SK-N-SH (cell line): Measurements from ENCODE around the gene BCL2L13. TPM values are rescaled to one million over a fixed set of nuclear protein-coding genes. Genes with fewer than 3 reads are reported as not detected.

Source experiments
- CTCF ChIA-PET: fragments of 300-600, 350-600 bp; formaldehyde crosslinking; extraction: SDS; loops from one replicate; lab custom pipeline; 2021; lab: Yijun Ruan, JAX
- POLR2A ChIA-PET: fragments of 350-600 bp; sonication (Branson Sonifier 250); formaldehyde crosslinking; extraction: SDS; loops from one replicate; lab custom pipeline; 2020; ENCODE audit warnings: antibody characterized with exemption, inconsistent platforms; lab: Yijun Ruan, JAX
- DNase-seq: peaks from one replicate; pipeline ENCODE4 v3.0.0; 2012
- H2AFZ ChIP-seq: fragments of 200-600 bp; sonication (generic); 2 replicates; pipeline ENCODE4 v1.8.1; 2016; ENCODE audit warnings: antibody characterized with exemption, mild to moderate bottlenecking, low read depth
- H3F3A ChIP-seq: fragments of 200-600 bp; sonication (generic); replicated peaks from 2 replicates; pipeline ENCODE3; 2016; ENCODE audit warnings: antibody characterized with exemption, mild to moderate bottlenecking; ENCODE audit not compliant: insufficient read depth
- H3K27ac ChIP-seq, 2 experiments: fragments of 200-500 bp in 1 of 2; fragments of 200-600 bp in 1 of 2; sonication (Bioruptor generic) in 1 of 2; sonication (generic), shearing (Covaris generic) in 1 of 2; 2 replicates each; pipeline versions ENCODE4 v1.5.1 to v1.6.1; 2014 to 2016; ENCODE audit warnings: low read depth in 2 of 2, inconsistent platforms in 1 of 2, low read length in 1 of 2, mild to moderate bottlenecking in 1 of 2, mixed read lengths in 1 of 2
- H3K27me3 ChIP-seq: fragments of 200-600 bp; sonication (generic), shearing (Covaris generic); 2 replicates; pipeline ENCODE4 v1.6.1; 2016; ENCODE audit warnings: mixed run types; ENCODE audit not compliant: insufficient read depth
- H3K36me3 ChIP-seq, 2 experiments: fragments of 200-500 bp in 1 of 2; fragments of 200-600 bp in 1 of 2; sonication (Bioruptor generic) in 1 of 2; sonication (generic) in 1 of 2; replicated peaks in 1 of 2; 2 replicates each; pipeline versions ENCODE3 to v1.5.1; 2014 to 2016; ENCODE audit warnings: low read length in 1 of 2, mild to moderate bottlenecking in 1 of 2; ENCODE audit not compliant: insufficient read depth in 2 of 2, control insufficient read depth in 1 of 2
- H3K4me1 ChIP-seq, 2 experiments: fragments of 200-500 bp in 1 of 2; fragments of 200-600 bp in 1 of 2; sonication (Bioruptor generic) in 1 of 2; sonication (generic), shearing (Covaris generic) in 1 of 2; 2 replicates each; pipeline versions ENCODE4 v1.5.1 to v1.6.1; 2014 to 2016; ENCODE audit warnings: low read depth in 1 of 2, low read length in 1 of 2, mixed run types in 1 of 2; ENCODE audit not compliant: insufficient read depth in 2 of 2, control insufficient read depth in 1 of 2
- H3K4me2 ChIP-seq: fragments of 200-600 bp; sonication (generic), shearing (Covaris generic); 2 replicates; pipeline ENCODE4 v1.6.1; 2017; ENCODE audit warnings: mixed run types
- H3K4me3 ChIP-seq, 2 experiments: fragments of 200-500 bp in 1 of 2; fragments of 200-600 bp in 1 of 2; sonication (Bioruptor generic) in 1 of 2; sonication (generic), shearing (Covaris generic) in 1 of 2; 2 replicates each; pipeline versions ENCODE4 v1.5.1 to v1.8.1; 2014 to 2016; ENCODE audit warnings: low read depth in 2 of 2, inconsistent platforms in 1 of 2, low read length in 1 of 2, mild to moderate bottlenecking in 1 of 2, mixed read lengths in 1 of 2, moderate library complexity in 1 of 2
- H3K79me2 ChIP-seq: fragments of 200-600 bp; sonication (generic); 2 replicates; pipeline ENCODE4 v1.8.1; 2017; ENCODE audit warnings: mild to moderate bottlenecking; ENCODE audit not compliant: insufficient read depth
- H3K9ac ChIP-seq: fragments of 200-600 bp; sonication (generic); 2 replicates; pipeline ENCODE4 v1.6.1; 2017; ENCODE audit warnings: mixed run types
- H3K9me2 ChIP-seq: fragments of 200-600 bp; sonication (generic); 2 replicates; pipeline ENCODE4 v1.6.1; 2017; ENCODE audit warnings: mixed run types
- H3K9me3 ChIP-seq: fragments of 200-600 bp; sonication (generic); 2 replicates; pipeline ENCODE4 v1.6.1; 2017; ENCODE audit warnings: mixed run types, mild to moderate bottlenecking, moderate library complexity
- H4K20me1 ChIP-seq: fragments of 200-600 bp; sonication (generic); 2 replicates; pipeline ENCODE4 v1.6.1; 2017; ENCODE audit warnings: mild to moderate bottlenecking, mixed run types; ENCODE audit not compliant: insufficient read depth
- ELF1 ChIP-seq: IDR thresholded peaks from 2 replicates; pipeline ENCODE4 v1.4.0; 2012
- EP300 ChIP-seq, 2 experiments: IDR thresholded peaks; 2 replicates each; pipeline versions ENCODE4 v1.4.0 to v1.6.1; 2012; ENCODE audit warnings: borderline replicate concordance in 1 of 2, low read depth in 1 of 2, low read length in 1 of 2
- EZH2phosphoT487 ChIP-seq: fragments of 200-600 bp; sonication (generic); IDR thresholded peaks from 2 replicates; pipeline ENCODE4 v1.6.1; 2017; ENCODE audit warnings: low read depth, mixed run types, mild to moderate bottlenecking, antibody characterized with exemption, moderate library complexity, borderline replicate concordance
- FOXM1 ChIP-seq: IDR thresholded peaks from 2 replicates; pipeline ENCODE4 v1.4.0; 2012; ENCODE audit warnings: low read depth, mild to moderate bottlenecking
- GABPA ChIP-seq: IDR thresholded peaks from 2 replicates; pipeline ENCODE4 v1.4.0; 2012; ENCODE audit warnings: low read depth, mild to moderate bottlenecking
- IRF3 ChIP-seq: fragments of 150-350 bp; IDR thresholded peaks from 2 replicates; pipeline ENCODE4 v1.6.1; 2016; ENCODE audit warnings: mild to moderate bottlenecking, low read depth, low read length
- JUND ChIP-seq: IDR thresholded peaks from 2 replicates; pipeline ENCODE4 v1.4.0; 2012
- MAX ChIP-seq: IDR thresholded peaks from 2 replicates; pipeline ENCODE4 v1.4.0; 2012; ENCODE audit warnings: low read depth
- PBX3 ChIP-seq: IDR thresholded peaks from 2 replicates; pipeline ENCODE4; 2012
- POLR2AphosphoS5 ChIP-seq: IDR thresholded peaks from 2 replicates; pipeline ENCODE4 v1.6.1; 2012; ENCODE audit warnings: low read depth, low read length
- RCOR1 ChIP-seq: fragments of 150-350 bp; IDR thresholded peaks from 2 replicates; pipeline ENCODE4 v1.6.1; 2017; ENCODE audit warnings: antibody characterized with exemption, low read length
- REST ChIP-seq: IDR thresholded peaks from 2 replicates; pipeline ENCODE4 v1.6.1; 2012; ENCODE audit warnings: mild to moderate bottlenecking, low read depth, low read length, moderate library complexity
- RFX5 ChIP-seq: IDR thresholded peaks from 2 replicates; pipeline ENCODE4 v1.6.1; 2012; ENCODE audit warnings: mild to moderate bottlenecking, improper control_type of control experiment, low read length
- TAF1 ChIP-seq: IDR thresholded peaks from 2 replicates; pipeline ENCODE4 v1.6.1; 2012; ENCODE audit warnings: low read depth, mild to moderate bottlenecking, low read length, moderate library complexity, borderline replicate concordance
- TCF12 ChIP-seq: IDR thresholded peaks from 2 replicates; pipeline ENCODE4 v1.4.0; 2012
- USF1 ChIP-seq: IDR thresholded peaks from 2 replicates; pipeline ENCODE4 v1.4.0; 2012; ENCODE audit warnings: low read depth, borderline replicate concordance
- USF2 ChIP-seq: fragments of 150-350 bp; IDR thresholded peaks from 2 replicates; pipeline ENCODE4 v1.6.1; 2017; ENCODE audit warnings: antibody characterized with exemption, low read length, low read depth, borderline replicate concordance
- ZBTB33 ChIP-seq: IDR thresholded peaks from 2 replicates; pipeline ENCODE4 v1.4.0; 2012; ENCODE audit warnings: low read depth, borderline replicate concordance
- WGBS: methylation state at CpG from one replicate; pipeline ENCODE4 v1.1.6; 2017; ENCODE audit warnings: low lambda C conversion rate; 5-methylcytosine and 5-hydroxymethylcytosine counted together
- polyA plus RNA-seq, 3 experiments: library from polyadenylated mRNA; depleted of rRNA; stranded (reverse); fragments of >200 nt; gene quantifications; 2 replicates each; pipeline ENCODE4 v1.2.3, GENCODE V29; 2012

The BCL2L13 gene
- polyA plus RNA-seq, 1 of the 3 experiments (the other 2 are of a cell fraction): 37.1 TPM

- Histone ChIP-seq H3K27ac (no peak overlapping the region), H2AFZ (no peak overlapping the region), H3K36me3 (peaks cover 13 to 58% of the 10 kb centered on the region in 2 experiments), H3K4me2 (no peak overlapping the region), H3K9ac (no peak overlapping the region), H3K4me3 (no peak overlapping the region), H3K4me1 (peaks cover 22 to 26% of the 10 kb centered on the region in 2 experiments; a peak in 3 of 4 replicates)
- ChIA-PET POLR2A (no interaction called here), CTCF (interaction anchor here (5.5 kb wide), 1 partner anchor 14 kb away, joined by 31 read pairs; no protein-coding TSS in a partner anchor)
- DNase-seq: no peak
- TF ChIP-seq TAF1: no peak
- TF ChIP-seq POLR2AphosphoS5: no peak
- no peak for TF ChIP-seq ELF1
- TF ChIP-seq EZH2phosphoT487: no peak
- TF ChIP-seq REST: no peak
- TF ChIP-seq GABPA: no peak
- no peak for TF ChIP-seq USF2
- TF ChIP-seq RFX5: no peak
- TF ChIP-seq RCOR1: no peak
- no peak for TF ChIP-seq EP300 (IDR thresholded peaks at IDR 0.05; ENCODE audit: borderline replicate concordance in 1 of 2, low read depth in 1 of 2, low read length in 1 of 2)
- no peak for TF ChIP-seq ZBTB33
- TF ChIP-seq MAX: no peak
- no peak for TF ChIP-seq IRF3
- no peak for TF ChIP-seq FOXM1
- no peak for TF ChIP-seq PBX3
- no peak for TF ChIP-seq TCF12
- TF ChIP-seq USF1: no peak
- TF ChIP-seq JUND: no peak
- TF ChIP-seq, all 33 proteins: peak for 0
- Histone ChIP-seq H3K9me2 (no peaks in the 10 kb centered on the region), H4K20me1 (0 out of 2 replicates have a peak, but pooled peaks cover 3% of the 10 kb centered on the region), H3K9me3 (no peaks in the 10 kb centered on the region), H3K79me2 (peaks cover 30% of the 10 kb centered on the region; the same call in 1 of the 2 replicates), H3K27me3 (no peaks in the 10 kb centered on the region), H3F3A (peaks cover 17% of the 10 kb centered on the region)
- 86% methylated on average over 7 of the region's 8 CpGs for WGBS
These were observed 90.2 kb downstream of the BCL2L13 start for GRCh38 chr22:17728786-17729185.
